Endothelial cell (in vitro differentiated cells): ENCODE data around the gene CUX1. TPM values are rescaled to one million over a fixed set of nuclear protein-coding genes. Genes with fewer than 3 reads are reported as not detected.

Experiments used
- DNase-seq: peaks from one replicate; pipeline ENCODE4 v3.0.0; 2021; ENCODE audit warnings: low spot score
- H3K27ac Mint-ChIP-seq: one replicate; pipeline ENCODE4 v1.8.0; 2021; ENCODE audit warnings: mixed read lengths, inconsistent platforms; ENCODE audit not compliant: unreplicated experiment
- H3K27me3 Mint-ChIP-seq: one replicate; pipeline ENCODE4 v1.8.0; 2021; ENCODE audit warnings: mild to moderate bottlenecking, moderate library complexity, mixed read lengths, inconsistent platforms; ENCODE audit not compliant: unreplicated experiment
- H3K36me3 Mint-ChIP-seq: one replicate; pipeline ENCODE4 v1.8.0; 2021; ENCODE audit warnings: mild to moderate bottlenecking, low read depth, mixed read lengths, inconsistent platforms; ENCODE audit not compliant: unreplicated experiment
- H3K4me1 Mint-ChIP-seq: one replicate; pipeline ENCODE4 v1.8.0; 2021; ENCODE audit warnings: mild to moderate bottlenecking, mixed read lengths, inconsistent platforms; ENCODE audit not compliant: unreplicated experiment
- H3K4me3 Mint-ChIP-seq: one replicate; pipeline ENCODE4 v1.8.0; 2021; ENCODE audit warnings: mild to moderate bottlenecking, mixed read lengths, inconsistent platforms; ENCODE audit not compliant: unreplicated experiment
- H3K9me3 Mint-ChIP-seq: one replicate; pipeline ENCODE4 v1.8.0; 2021; ENCODE audit warnings: mixed read lengths, inconsistent platforms; ENCODE audit not compliant: unreplicated experiment
- total RNA-seq: library from RNA; stranded (reverse); fragmentation: NEBNext Ultra II Directional; extraction: Animal tissue kit (Norgen Biotek cat#: 25700); gene quantifications from one replicate; pipeline ENCODE4 v1.2.1, GENCODE V29; 2021; ENCODE audit not compliant: unreplicated experiment
- TF ChIP-seq, protein P1 (sequence below): fragments of 200-600 bp; sonication (generic); IDR thresholded peaks from one replicate; pipeline ENCODE4 v1.5.0; 2021; ENCODE audit warnings: antibody characterized with exemption; ENCODE audit not compliant: unreplicated experiment

Gene CUX1
- total RNA-seq, 1 donor from 2014 or later: 43.7 TPM

DNA sequence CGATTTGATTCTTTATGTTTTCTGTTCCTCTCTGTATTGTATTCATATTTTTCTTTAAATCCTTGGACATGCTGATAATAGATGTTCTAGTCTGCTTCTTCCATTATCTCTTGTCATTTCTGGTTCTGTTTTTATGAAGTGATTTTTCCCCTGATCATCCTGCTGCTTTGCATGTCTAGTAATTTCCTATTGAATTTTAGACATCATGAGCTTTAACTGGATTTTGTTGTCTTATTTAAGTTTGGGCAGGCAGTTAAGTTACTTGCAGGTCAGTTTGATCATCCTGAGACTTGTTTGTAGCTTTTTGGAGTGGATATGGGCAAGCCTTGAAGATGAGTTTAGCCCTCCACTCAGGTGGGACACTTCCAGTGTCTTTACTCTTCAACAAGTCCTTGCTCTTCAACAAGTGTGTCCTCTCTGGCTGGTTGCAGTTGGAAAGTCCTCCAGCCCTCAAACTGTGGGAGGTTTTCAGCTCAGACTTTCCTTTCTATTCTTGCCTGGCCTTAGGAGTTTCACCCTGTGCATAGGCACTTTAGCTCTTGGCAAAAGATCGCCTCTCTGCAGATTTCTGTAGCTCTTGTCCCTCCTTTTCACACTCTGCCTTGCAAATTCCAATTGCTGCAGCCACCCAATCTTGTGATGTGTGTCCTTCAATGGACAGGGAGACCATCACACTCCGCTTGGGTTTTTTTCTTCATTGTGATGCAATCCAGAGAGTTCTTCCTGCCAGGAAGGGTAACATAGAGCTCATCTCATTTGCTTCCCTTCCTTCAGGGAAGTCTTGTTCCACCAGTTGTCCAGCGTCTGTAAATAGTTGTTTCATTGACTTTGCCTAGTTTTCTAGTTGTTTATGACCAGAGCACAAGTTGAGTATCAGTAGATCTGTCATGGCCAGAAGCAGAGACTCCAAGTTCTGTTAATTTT lies 272.0 kb downstream of the CUX1 start:
- DNase-seq: no peak

DNA sequence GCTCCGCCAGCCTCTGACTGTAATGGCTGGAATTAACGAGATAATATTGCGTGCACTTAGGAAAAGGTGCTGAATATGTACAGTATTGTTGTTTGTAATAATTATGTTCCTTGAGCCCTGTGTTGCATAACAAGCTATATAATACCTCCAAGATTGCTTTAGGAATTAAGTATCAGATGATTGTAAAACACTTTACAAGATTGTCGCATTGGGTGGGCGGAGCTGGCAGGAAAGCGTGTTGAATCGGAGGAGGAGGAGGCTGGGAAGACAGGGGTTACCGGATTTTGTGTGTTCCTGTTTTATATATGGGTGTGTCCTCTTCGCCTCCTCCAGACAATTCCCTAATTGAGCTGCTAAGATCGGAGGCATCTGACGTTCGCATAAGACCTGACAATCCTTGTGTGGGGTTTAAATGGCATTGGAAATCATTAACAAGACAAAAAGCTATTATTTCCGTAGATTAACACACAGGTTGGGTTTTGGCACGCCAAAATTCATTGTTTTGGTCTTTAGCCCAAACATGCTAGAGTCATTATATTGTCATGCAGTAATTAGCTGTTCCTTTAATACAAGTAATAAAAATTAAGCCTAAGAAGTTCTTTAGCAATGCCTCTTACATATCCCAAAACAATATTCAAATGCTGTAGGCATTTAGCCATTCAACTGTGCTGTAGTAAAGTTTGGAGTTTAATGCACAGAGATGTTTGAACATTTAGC lies 276.3 kb downstream of the CUX1 start:
- Mint-ChIP-seq H3K27ac (no peak overlapping the region), H3K4me1 (peaks cover 10% of the 10 kb centered on the region), H3K27me3 (peaks cover 3% of the 10 kb centered on the region), H3K9me3 (no peaks in the 10 kb centered on the region), H3K4me3 (no peak overlapping the region), H3K36me3 (peaks cover 13% of the 10 kb centered on the region)
- TF ChIP-seq, protein P1, sequence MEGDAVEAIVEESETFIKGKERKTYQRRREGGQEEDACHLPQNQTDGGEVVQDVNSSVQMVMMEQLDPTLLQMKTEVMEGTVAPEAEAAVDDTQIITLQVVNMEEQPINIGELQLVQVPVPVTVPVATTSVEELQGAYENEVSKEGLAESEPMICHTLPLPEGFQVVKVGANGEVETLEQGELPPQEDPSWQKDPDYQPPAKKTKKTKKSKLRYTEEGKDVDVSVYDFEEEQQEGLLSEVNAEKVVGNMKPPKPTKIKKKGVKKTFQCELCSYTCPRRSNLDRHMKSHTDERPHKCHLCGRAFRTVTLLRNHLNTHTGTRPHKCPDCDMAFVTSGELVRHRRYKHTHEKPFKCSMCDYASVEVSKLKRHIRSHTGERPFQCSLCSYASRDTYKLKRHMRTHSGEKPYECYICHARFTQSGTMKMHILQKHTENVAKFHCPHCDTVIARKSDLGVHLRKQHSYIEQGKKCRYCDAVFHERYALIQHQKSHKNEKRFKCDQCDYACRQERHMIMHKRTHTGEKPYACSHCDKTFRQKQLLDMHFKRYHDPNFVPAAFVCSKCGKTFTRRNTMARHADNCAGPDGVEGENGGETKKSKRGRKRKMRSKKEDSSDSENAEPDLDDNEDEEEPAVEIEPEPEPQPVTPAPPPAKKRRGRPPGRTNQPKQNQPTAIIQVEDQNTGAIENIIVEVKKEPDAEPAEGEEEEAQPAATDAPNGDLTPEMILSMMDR: no peak
- DNase-seq: no peak

More for the DNA sequence above, 272.0 kb downstream of the CUX1 start:
- Mint-ChIP-seq H3K36me3 (peaks cover 12% of the 10 kb centered on the region), H3K27ac (peak overlapping the region; percentile 80), H3K27me3 (peaks cover 3% of the 10 kb centered on the region), H3K4me3 (peak overlapping the region; percentile 39), H3K4me1 (peaks cover 10% of the 10 kb centered on the region), H3K9me3 (no peaks in the 10 kb centered on the region)
- TF ChIP-seq, protein P1: no peak

DNA sequence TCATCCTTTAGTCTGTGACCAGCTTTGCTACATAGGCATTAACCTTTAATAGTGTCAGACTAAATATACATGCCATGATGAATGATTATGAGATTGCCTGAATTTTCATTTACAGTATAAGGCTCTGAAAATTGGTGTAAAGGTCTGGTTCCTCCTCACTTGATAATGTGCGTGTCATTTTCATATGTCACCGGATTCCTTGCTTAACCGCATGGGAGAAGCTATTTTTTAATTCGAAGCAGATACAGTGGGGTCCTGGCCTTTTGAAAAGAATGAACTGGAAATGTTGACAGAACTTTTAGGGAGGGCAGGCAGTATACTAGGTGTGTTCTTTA lies 276.9 kb downstream of the CUX1 start:
- TF ChIP-seq, protein P1: no peak
- Mint-ChIP-seq H3K4me3 (no peak overlapping the region), H3K9me3 (no peaks in the 10 kb centered on the region), H3K27ac (no peak overlapping the region), H3K4me1 (peaks cover 10% of the 10 kb centered on the region), H3K27me3 (peaks cover 3% of the 10 kb centered on the region), H3K36me3 (peaks cover 13% of the 10 kb centered on the region)
- DNase-seq: no peak

DNA sequence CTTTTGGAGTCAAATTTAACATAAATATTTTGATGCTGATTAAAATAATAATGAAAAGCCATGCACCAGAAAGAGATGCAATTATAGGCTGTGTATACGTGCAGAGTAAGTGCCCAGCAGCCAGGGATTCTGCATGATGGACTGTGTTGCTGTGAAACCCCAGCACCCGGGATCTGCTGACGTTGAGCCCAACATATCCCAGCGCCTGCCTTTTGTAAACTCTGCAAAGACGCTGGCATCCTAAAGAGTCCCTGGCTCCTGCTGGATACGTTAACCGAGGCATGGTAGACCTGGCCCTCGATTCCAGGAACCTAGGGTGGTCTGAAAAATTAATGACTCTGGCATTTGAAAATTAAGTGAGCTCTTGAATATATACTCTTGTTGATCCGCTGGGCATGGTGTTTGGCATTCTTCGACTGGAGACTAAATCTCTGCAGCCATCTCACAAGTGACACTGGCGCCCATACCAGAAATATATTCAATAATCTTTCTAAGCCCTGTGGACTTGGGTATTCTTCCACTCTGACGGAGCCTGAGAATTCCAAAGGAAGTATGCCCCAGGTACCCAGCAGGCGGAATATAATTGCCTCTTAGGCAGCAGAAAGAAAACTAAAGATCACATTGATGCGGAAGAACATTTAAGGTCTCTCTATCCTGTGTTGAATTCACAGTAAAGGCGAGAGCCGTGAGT lies 278.0 kb downstream of the CUX1 start:
- H3K9me3 Mint-ChIP-seq: no peaks in the 10 kb centered on the region
- no peak overlapping the region for H3K27ac Mint-ChIP-seq
- peaks cover 11% of the 10 kb centered on the region for H3K36me3 Mint-ChIP-seq
- peaks cover 3% of the 10 kb centered on the region for H3K4me1 Mint-ChIP-seq
- H3K27me3 Mint-ChIP-seq: peaks cover 3% of the 10 kb centered on the region
- no peak overlapping the region for H3K4me3 Mint-ChIP-seq
- no peak for DNase-seq
- TF ChIP-seq, protein P1: no peak
